GM12878 (cell line): ENCODE data around the gene UTP20.

ENCODE experiments used
- BCLAF1 ChIP-seq: fragments of 450-650 bp; IDR thresholded peaks from 2 replicates; pipeline ENCODE4 v1.6.1; 2017; ENCODE audit warnings: antibody characterized with exemption, mild to moderate bottlenecking, moderate library complexity
- HDAC2 ChIP-seq: fragments of 200-600 bp; sonication (generic); IDR thresholded peaks from 2 replicates; pipeline ENCODE4 v1.6.1; 2017
- NR2C1 ChIP-seq: fragments of 450-650 bp; IDR thresholded peaks from 2 replicates; pipeline ENCODE4 v1.6.1; 2017; ENCODE audit warnings: antibody characterized with exemption, mild to moderate bottlenecking, moderate library complexity

GRCh38 chr12:101299346-101299745, 19.4 kb downstream of the UTP20 start:
- TF ChIP-seq HDAC2, result no peak
- no peak for TF ChIP-seq NR2C1
- TF ChIP-seq BCLAF1, result no peak
